OCI-LY1 (cell line): ENCODE results near the gene DNAH1.

ENCODE experiments used
- H2AFZ ChIP-seq: fragments of 200-600 bp; sonication (generic), shearing (Covaris generic); 2 replicates; pipeline ENCODE4 v1.6.0; 2014; ENCODE audit warnings: antibody characterized with exemption, mild to moderate bottlenecking, low read length
- H3F3A ChIP-seq: fragments of 200-600 bp; sonication (generic), shearing (Covaris generic); 2 replicates; pipeline ENCODE4 v1.6.0; 2014; ENCODE audit warnings: mild to moderate bottlenecking, antibody characterized with exemption, low read length, moderate library complexity; ENCODE audit not compliant: insufficient read depth
- H3K27ac ChIP-seq: fragments of 200-600 bp; sonication (generic); 2 replicates; pipeline ENCODE4 v1.5.1; 2014; ENCODE audit warnings: low read length, mixed run types, mild to moderate bottlenecking, low read depth; ENCODE audit not compliant: poor library complexity, severe bottlenecking
- H3K27me3 ChIP-seq: fragments of 200-600 bp; sonication (generic); 2 replicates; pipeline ENCODE4 v1.6.0; 2014; ENCODE audit warnings: antibody characterized with exemption, mild to moderate bottlenecking, low read length, moderate library complexity; ENCODE audit not compliant: insufficient read depth
- H3K36me3 ChIP-seq: fragments of 200-600 bp; sonication (generic); 2 replicates; pipeline ENCODE4 v1.6.1; 2014; ENCODE audit warnings: mild to moderate bottlenecking, antibody characterized with exemption, low read length, moderate library complexity, mixed read lengths; ENCODE audit not compliant: insufficient read depth
- H3K4me1 ChIP-seq: fragments of 200-600 bp; sonication (generic); 2 replicates; pipeline ENCODE4 v1.5.1; 2014; ENCODE audit warnings: mild to moderate bottlenecking, low read length, moderate library complexity; ENCODE audit not compliant: insufficient read depth, severe bottlenecking
- H3K4me2 ChIP-seq: fragments of 200-600 bp; sonication (generic), shearing (Covaris generic); 2 replicates; pipeline ENCODE4 v1.6.1; 2014; ENCODE audit warnings: low read length
- H3K4me3 ChIP-seq: fragments of 200-600 bp; sonication (generic); 2 replicates; pipeline ENCODE4 v1.5.1; 2014; ENCODE audit warnings: low read length, low read depth, mild to moderate bottlenecking, mixed read lengths; ENCODE audit not compliant: poor library complexity, severe bottlenecking
- H3K79me2 ChIP-seq: fragments of 200-600 bp; shearing (Covaris generic); 2 replicates; pipeline ENCODE4 v1.6.1; 2016; ENCODE audit warnings: mixed run types, low read length, mixed read lengths; ENCODE audit not compliant: insufficient read depth
- H3K9ac ChIP-seq: fragments of 200-600 bp; sonication (generic), shearing (Covaris generic); 2 replicates; pipeline ENCODE4 v1.6.1; 2014; ENCODE audit warnings: mild to moderate bottlenecking, low read length, mixed read lengths
- H3K9me2 ChIP-seq: fragments of 200-600 bp; sonication (generic), shearing (Covaris generic); 2 replicates; pipeline ENCODE4 v1.6.1; 2014; ENCODE audit warnings: low read depth, mild to moderate bottlenecking, low read length, mixed read lengths
- H3K9me3 ChIP-seq: fragments of 200-600 bp; shearing (Covaris generic); 2 replicates; pipeline ENCODE4 v1.6.1; 2014; ENCODE audit warnings: low read length, mixed read lengths
- H4K20me1 ChIP-seq: fragments of 200-600 bp; sonication (generic), shearing (Covaris generic); 2 replicates; pipeline ENCODE4 v1.6.0; 2016; ENCODE audit warnings: mild to moderate bottlenecking, low read length; ENCODE audit not compliant: insufficient read depth
- EZH2 ChIP-seq: fragments of 200-600 bp; sonication (generic), shearing (Covaris generic); IDR thresholded peaks from 2 replicates; pipeline ENCODE4 v1.8.0; 2017; ENCODE audit warnings: borderline replicate concordance, mixed run types, mild to moderate bottlenecking, antibody characterized with exemption, low read length, moderate library complexity, mixed read lengths
- TF ChIP-seq, protein P1 (sequence below): fragments of 200-600 bp; sonication (generic), shearing (Covaris generic); IDR thresholded peaks from 2 replicates; pipeline ENCODE4 v1.5.1; 2017; ENCODE audit warnings: mild to moderate bottlenecking, antibody characterized with exemption, low read length, moderate library complexity, mixed read lengths

The DNAH1 gene

DNA sequence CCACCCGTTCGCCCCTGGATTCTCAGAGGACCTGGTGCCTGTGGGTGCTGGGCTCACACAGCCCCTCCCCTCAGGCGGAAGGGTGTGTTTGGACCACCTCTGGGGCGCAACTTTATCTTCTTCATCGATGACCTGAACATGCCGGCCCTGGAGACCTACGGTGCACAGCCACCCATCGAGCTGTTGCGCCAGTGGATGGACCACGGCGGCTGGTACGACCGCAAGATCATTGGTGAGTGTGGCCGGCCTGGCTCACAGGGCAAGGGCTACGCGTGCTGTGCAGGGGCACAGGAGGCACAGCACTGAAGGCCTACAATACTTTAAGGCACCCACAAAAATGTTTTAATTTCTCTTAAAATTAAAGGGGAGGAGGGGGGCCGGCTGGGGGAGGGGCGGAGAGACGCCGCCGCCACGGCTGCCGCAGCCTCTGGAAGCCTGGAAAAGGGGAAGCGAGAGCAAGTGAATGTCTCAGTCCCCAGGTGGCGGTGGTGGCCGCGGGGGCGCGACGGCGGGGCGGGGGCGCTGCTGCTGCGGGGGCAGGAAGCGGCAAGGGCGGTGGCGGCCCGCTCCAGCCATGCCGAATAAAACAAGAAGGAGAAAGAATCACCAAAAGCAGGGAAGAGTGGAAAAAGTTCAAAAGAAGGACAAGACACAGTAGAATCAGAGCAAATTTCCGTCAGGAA lies 56.8 kb downstream of the DNAH1 start:
- Histone ChIP-seq H3K4me1 (peaks cover 13% of the 10 kb centered on the region), H3K4me2 (peak overlapping the region; percentile 43), H4K20me1 (no peaks in the 10 kb centered on the region), H2AFZ (no peak overlapping the region), H3K4me3 (peak overlapping the region; percentile 17), H3F3A (no peaks in the 10 kb centered on the region), H3K9ac (no peak overlapping the region), H3K79me2 (no peaks in the 10 kb centered on the region), H3K9me2 (no peaks in the 10 kb centered on the region), H3K36me3 (no peaks in the 10 kb centered on the region), H3K27me3 (peaks cover 4% of the 10 kb centered on the region), H3K9me3 (no peaks in the 10 kb centered on the region), H3K27ac (no peak overlapping the region)
- TF ChIP-seq, protein P1, sequence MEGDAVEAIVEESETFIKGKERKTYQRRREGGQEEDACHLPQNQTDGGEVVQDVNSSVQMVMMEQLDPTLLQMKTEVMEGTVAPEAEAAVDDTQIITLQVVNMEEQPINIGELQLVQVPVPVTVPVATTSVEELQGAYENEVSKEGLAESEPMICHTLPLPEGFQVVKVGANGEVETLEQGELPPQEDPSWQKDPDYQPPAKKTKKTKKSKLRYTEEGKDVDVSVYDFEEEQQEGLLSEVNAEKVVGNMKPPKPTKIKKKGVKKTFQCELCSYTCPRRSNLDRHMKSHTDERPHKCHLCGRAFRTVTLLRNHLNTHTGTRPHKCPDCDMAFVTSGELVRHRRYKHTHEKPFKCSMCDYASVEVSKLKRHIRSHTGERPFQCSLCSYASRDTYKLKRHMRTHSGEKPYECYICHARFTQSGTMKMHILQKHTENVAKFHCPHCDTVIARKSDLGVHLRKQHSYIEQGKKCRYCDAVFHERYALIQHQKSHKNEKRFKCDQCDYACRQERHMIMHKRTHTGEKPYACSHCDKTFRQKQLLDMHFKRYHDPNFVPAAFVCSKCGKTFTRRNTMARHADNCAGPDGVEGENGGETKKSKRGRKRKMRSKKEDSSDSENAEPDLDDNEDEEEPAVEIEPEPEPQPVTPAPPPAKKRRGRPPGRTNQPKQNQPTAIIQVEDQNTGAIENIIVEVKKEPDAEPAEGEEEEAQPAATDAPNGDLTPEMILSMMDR = peak; percentile 18; the same call in 1 of the 2 replicates
- no peak for TF ChIP-seq EZH2

DNA sequence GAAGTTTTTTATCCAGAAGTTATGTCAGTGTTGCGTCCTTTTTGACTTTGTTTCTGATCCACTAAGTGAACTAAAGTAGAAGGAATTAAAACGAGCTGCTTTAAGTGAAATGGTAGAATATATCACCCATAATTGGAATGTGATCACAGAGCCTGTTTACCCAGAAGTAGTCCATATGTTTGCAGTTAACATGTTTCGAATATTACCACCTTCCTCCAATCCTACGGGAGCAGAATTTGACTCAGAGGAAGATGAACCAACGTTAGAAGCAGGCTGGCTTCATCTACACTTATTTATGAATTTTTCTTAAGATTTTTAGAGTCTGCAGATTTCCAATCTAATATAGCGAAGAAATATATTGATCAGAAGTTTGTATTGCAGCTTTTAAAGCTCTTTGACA lies 57.6 kb downstream of the DNAH1 start:
- H3K9me2 ChIP-seq = no peaks in the 10 kb centered on the region
- H3K27ac ChIP-seq = no peak overlapping the region
- H4K20me1 ChIP-seq = no peaks in the 10 kb centered on the region
- H3K9me3 ChIP-seq = no peaks in the 10 kb centered on the region
- H3K9ac ChIP-seq = no peak overlapping the region
- no peak overlapping the region for H3K4me3 ChIP-seq
- peaks cover 4% of the 10 kb centered on the region for H3K27me3 ChIP-seq
- no peaks in the 10 kb centered on the region for H3K36me3 ChIP-seq
- H2AFZ ChIP-seq = no peak overlapping the region
- H3K79me2 ChIP-seq = no peaks in the 10 kb centered on the region
- peak overlapping the region; percentile 43; the same call in 1 of the 2 replicates for H3K4me2 ChIP-seq
- peaks cover 13% of the 10 kb centered on the region for H3K4me1 ChIP-seq
- TF ChIP-seq, protein P1 = no peak
- no peak for TF ChIP-seq EZH2
- no peaks in the 10 kb centered on the region for H3F3A ChIP-seq

DNA sequence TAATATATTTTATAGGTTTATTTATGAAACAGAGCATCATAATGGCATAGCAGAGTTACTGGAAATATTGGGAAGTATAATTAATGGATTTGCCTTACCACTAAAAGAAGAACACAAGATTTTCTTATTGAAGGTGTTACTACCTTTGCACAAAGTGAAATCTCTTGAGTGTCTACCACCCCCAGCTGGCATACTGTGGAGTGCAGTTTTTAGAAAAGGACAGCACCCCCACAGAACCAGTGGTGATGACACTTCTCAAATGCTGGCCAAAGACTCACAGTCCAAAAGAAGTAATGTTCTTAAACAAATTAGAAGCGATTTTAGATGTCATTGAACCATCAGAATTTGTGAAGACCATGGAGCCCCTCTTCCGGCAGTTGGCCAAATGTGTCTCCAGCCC lies 58.1 kb downstream of the DNAH1 start:
- Histone ChIP-seq H3K9me2 (no peaks in the 10 kb centered on the region), H3K9me3 (no peaks in the 10 kb centered on the region), H3K4me1 (peaks cover 13% of the 10 kb centered on the region), H3K27me3 (no peaks in the 10 kb centered on the region; the same call in 1 of the 2 replicates), H2AFZ (no peak overlapping the region), H3K4me3 (no peak overlapping the region), H3K36me3 (no peaks in the 10 kb centered on the region), H3K9ac (no peak overlapping the region), H4K20me1 (no peaks in the 10 kb centered on the region), H3K79me2 (no peaks in the 10 kb centered on the region), H3K27ac (no peak overlapping the region), H3F3A (no peaks in the 10 kb centered on the region), H3K4me2 (no peak overlapping the region)
- TF ChIP-seq EZH2 = no peak
- TF ChIP-seq, protein P1 = peak; percentile 18; the same call in 1 of the 2 replicates
